Measurements from ENCODE around the gene TAOK3.
"Not testable (repeated sequence)": the region's sequence is repeated elsewhere in the genome, so short reads cannot be mapped to it uniquely, and the experiment has no call there.

Gene TAOK3

GRCh38 chr12:118334939-118335567, 37.7 kb downstream of the TAOK3 start:
- DNase-seq, result no peak

GRCh38 chr12:118334241-118334640, 38.5 kb downstream of the TAOK3 start:
- DNase-seq, result no peak

GRCh38 chr12:118332511-118332910, 40.2 kb downstream of the TAOK3 start:
- DNase-seq, result no peak

- DNase-seq, result no peak
Measured at GRCh38 chr12:118330421-118331018, 42.2 kb downstream of the TAOK3 start.

- no peak for DNase-seq
Measured at GRCh38 chr12:118328486-118329330, 44.0 kb downstream of the TAOK3 start.

GRCh38 chr12:118327391-118327790, 45.3 kb downstream of the TAOK3 start:
- no peak for DNase-seq

- DNase-seq, result no peak
Measured at GRCh38 chr12:118326991-118327390, 45.7 kb downstream of the TAOK3 start.

GRCh38 chr12:118325081-118325480, 47.6 kb downstream of the TAOK3 start:
- DNase-seq, result no peak

GRCh38 chr12:118319627-118320026, 53.1 kb downstream of the TAOK3 start:
- DNase-seq, result no peak

GRCh38 chr12:118318744-118319143, 54.0 kb downstream of the TAOK3 start:
- no peak for DNase-seq

GRCh38 chr12:118317729-118318128, 55.0 kb downstream of the TAOK3 start:
- no peak for DNase-seq

- DNase-seq, result no peak
Measured at GRCh38 chr12:118315821-118316220, 56.9 kb downstream of the TAOK3 start.

GRCh38 chr12:118312578-118312977, 60.1 kb downstream of the TAOK3 start:
- no peak for DNase-seq

GRCh38 chr12:118311666-118312065, 61.0 kb downstream of the TAOK3 start:
- no peak for DNase-seq

GRCh38 chr12:118310320-118310719, 62.4 kb downstream of the TAOK3 start:
- no peak for DNase-seq

GRCh38 chr12:118308006-118308405, 64.7 kb downstream of the TAOK3 start:
- DNase-seq, result not testable (repeated sequence)

GRCh38 chr12:118307069-118307954, 65.4 kb downstream of the TAOK3 start:
- peak; percentile 21 for DNase-seq

GRCh38 chr12:118304093-118304492, 68.6 kb downstream of the TAOK3 start:
- DNase-seq, result no peak

- no peak for DNase-seq
Measured at GRCh38 chr12:118302053-118302452, 70.7 kb downstream of the TAOK3 start.

GRCh38 chr12:118299791-118300460, 72.8 kb downstream of the TAOK3 start:
- DNase-seq, result no peak

GRCh38 chr12:118297284-118297683, 75.4 kb downstream of the TAOK3 start:
- no peak for DNase-seq

GRCh38 chr12:118292836-118293235, 79.9 kb downstream of the TAOK3 start:
- DNase-seq, result no peak

Data from T1000 (cell line).